CD4-positive, alpha-beta T cell treated with Interleukin-4 for 1 hour (primary cell): Measurements from ENCODE around the gene SPATS2.
A peak's percentile ranks its signal among the peaks of the same experiment; 100 is the strongest.

ENCODE experiments used
- DNase-seq, 2 donors: peaks; one replicate each; pipeline ENCODE4 v3.0.0-alpha.2; 2020 to 2022

SPATS2 gene

GRCh38 chr12:49336645-49337584 lies 30.3 kb upstream of the SPATS2 start, which contains the start of gene C1QL4:
Gene C1QL4, minus strand, starts transcription at chr12:49337188. Its CDS starts 711 bp downstream, at chr12:49336477.
- peak; percentile 83 to 89 for DNase-seq

- no peak for DNase-seq
These were observed 28.3 kb upstream of the SPATS2 start for GRCh38 chr12:49338830-49339463.

DNA sequence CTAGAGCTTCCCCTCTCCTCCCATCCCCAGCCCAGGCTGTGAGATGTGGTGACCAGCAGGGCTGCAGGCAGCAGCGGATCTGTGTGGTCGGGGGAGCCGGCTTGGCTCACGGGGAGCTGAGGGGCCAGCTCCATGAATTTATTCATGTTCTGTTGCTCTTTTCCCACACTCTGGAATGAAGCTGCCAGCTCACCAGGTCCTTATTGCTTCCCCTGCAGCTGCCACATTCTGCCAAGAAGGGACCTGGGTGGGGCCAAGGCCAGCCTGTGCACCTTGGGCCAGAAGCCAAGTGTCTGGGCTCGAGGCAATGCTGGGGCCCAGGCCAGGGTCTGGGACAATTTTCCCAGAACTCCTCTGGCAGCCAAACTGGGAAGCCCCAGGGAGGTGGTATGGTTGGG lies 27.8 kb upstream of the SPATS2 start:
- no peak for DNase-seq

- no peak for DNase-seq
These were observed 27.0 kb upstream of the SPATS2 start for GRCh38 chr12:49340095-49340870.

- no peak for DNase-seq
These were observed 26.1 kb upstream of the SPATS2 start for GRCh38 chr12:49340971-49341776.

GRCh38 chr12:49341777-49342065 lies 25.5 kb upstream of the SPATS2 start:
- DNase-seq = no peak

DNA sequence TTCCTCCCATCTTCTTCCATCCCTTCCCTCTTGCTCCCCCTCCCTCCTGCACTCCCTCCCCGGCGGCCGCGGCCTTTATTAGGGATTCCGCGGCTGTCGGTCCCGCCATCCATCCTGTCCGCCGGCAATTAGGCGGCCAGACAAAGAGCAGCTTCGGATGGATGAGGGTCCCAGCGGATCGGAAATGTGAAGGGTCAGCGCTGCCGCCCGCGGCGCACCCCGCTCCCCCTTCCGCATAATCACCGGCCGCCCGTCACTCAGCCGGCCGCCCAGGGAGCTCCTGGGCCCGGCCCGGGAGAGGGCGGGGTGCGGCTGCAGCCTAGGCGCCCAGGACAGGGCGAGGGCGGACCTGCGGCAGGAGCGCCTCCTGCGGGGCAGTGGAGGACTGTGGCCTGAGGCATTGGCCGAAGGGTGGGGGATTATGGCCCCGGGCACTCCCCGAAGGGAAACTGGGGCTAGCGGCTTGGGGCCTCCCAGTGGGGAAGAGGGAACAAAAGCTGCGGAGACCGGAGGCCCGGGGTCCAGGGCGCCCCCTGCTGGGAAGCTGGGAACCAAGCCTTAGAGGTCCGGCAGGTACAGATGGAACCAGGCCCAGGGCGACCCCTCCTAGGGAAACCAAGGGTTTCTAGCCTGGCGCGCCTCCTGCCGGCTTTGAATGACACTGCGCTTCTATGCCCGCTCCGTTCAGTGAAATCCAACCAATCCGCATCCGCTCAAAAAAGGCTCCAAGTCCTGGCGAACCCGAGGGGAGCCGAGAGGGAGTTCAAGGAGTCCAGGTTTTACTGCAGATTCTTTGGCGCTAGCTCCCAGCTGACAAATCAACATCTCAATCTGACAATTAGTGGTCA lies 25.0 kb upstream of the SPATS2 start:
- peak; percentile 81 for DNase-seq

GRCh38 chr12:49342914-49343731 lies 24.1 kb upstream of the SPATS2 start:
- DNase-seq = no peak

DNA sequence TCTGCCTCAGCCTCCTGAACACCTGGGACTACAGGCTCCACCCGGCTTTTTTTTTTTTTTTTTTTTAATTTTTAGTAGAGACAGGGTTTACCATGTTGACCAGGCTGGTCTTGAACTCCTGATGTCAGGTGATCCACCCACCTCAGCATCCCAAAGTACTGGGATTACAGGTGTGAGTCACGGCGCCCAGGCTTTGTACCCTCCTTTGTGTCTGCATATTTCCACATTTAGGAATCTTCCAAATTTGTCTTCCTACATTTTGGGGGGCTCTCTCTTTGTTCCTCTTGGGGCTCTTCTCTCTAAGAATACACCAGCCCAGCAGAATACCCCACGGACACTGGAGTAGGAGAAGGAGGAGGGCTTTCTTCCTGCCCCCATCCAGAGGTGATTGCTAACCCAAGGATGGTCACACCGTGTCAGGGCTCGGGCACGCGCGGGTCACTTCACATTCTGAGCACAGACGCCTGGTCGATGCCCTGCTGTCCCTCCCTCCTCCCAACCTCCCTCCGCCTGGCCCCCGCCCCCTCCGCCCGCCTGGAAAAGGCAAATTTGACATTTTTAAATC lies 22.7 kb upstream of the SPATS2 start:
- no peak for DNase-seq

GRCh38 chr12:49345051-49345824 lies 22.0 kb upstream of the SPATS2 start:
- no peak for DNase-seq

DNA sequence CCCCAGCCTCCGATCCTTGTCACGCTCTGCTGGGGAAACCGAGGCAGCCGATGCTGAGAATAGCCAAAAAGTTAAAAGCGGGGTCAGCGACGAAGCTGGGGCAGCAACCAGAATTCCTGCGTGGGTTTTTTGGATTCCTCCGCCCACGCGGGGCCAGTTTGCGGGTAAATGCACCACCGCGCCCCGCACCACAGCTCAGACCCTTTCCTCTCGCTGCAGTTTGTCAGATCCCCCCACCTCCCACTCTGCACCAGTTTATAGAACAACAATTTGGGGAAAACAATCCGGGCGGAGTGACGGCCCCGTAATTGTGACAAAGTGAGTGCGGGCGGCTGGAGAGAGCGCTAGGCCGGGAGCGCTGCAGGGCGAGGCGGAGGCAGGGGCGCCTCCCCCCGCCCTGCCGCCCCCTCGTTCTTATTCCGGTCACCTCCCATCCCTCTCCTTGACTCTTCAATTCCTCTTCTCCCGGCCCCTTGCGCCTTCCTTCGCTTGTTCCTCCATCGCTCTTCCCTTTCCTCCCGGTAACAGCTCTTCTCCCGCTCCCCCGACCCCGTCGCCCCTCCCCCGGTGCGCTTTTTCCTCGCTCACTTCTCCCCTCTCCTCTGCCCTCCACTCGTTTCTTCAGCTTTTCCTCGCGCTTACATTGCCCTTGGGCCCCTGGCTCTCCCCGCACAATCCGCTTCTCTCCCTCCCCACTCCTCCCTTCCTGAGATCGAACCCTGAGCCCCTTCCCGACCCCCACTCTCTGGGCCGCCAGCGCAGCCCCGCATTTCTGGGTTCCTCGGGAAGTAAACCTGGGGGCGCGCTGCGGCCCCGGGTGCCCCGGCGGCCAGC lies 21.2 kb upstream of the SPATS2 start:
- no peak for DNase-seq

GRCh38 chr12:49346659-49347310 lies 20.5 kb upstream of the SPATS2 start, which contains the start of gene DNAJC22:
Gene DNAJC22, plus strand, starts transcription at chr12:49346888. Its CDS starts 1,985 bp downstream, at chr12:49348873.
- DNase-seq = peak in 1 of 2 donors; percentile 39

DNA sequence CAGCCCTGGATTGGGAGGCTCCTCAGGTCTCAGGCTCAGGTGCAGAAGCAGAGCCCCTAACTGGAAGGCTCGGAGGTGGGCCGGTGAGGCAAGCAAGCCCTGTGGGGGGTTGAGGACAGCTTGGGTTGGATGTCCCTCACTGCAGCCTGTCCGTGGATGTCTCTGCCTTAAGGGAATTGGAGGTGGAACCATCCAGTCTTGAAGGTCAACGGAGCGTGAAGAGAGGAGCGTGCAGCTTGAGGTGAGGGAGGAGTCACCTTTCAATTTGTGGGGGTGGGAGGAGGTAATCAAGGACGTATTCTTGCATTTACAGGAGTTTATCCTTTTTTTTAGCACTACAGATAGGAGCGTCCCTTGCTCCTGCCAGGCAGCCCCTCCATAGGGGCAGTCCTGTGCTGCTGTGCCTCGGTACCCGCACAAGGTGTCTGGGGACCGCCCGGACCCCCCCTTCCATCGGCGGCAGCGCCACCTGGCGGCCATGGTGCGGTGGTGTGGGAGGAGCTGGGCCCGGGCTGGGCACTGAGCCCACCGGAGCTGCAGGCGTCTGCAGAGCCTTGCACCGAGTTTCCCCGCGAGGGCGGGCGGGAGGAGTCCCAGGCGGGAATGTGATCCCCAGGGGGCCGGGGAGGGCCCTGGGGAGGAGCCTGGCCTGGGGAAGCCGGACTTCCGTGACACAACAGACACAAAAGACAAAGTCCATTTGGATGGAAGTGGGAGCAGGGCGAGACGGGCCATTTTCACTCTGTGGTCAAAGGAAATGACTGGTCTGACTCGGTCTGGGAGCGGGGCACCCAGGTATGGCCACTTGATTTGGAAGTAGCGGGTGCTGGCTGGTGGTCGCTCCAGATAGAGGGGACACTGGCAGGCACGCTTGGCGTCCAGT lies 19.7 kb upstream of the SPATS2 start:
- DNase-seq = peak; percentile 70 to 79

GRCh38 chr12:49348781-49349180 lies 18.5 kb upstream of the SPATS2 start:
- DNase-seq = no peak

- no peak for DNase-seq
These were observed 18.0 kb upstream of the SPATS2 start for GRCh38 chr12:49349266-49349665.

- DNase-seq = no peak
These were observed 14.9 kb upstream of the SPATS2 start for GRCh38 chr12:49352351-49352750.

DNA sequence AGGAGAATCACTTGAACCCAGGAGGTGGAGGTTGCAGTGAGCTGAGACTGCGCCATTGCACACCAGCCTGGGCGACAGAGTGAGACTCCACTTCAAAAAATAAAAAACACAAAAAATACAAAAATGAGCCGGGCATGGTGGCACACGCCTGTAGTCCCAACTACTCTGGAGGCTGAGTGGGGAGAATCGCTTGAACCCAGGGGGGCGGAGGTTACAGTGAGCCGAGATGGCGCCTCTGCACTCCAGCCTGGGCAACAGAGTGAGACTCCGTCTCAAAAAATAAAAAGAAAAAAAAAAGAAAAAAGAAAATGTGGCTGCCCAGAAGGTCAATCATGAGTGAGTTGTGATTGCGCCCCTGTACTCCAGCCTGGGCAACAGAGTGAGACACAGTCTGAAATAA lies 11.3 kb upstream of the SPATS2 start:
- DNase-seq = no peak
